ENCODE measurements around the gene TUBGCP6. TPM values are rescaled to one million over a fixed set of nuclear protein-coding genes. Genes with fewer than 3 reads are reported as not detected.
A peak's percentile ranks its signal among the peaks of the same experiment; 100 is the strongest.

The TUBGCP6 gene
- total and polyA plus RNA-seq, 2 donors (not counting 1 experiment from before 2014, with no cell fraction given) = 137 to 178 TPM

GRCh38 chr22:50182176-50183081 is 62.4 kb downstream of the TUBGCP6 start:
- Histone ChIP-seq H3K9me3 (ENCODE audit: control extremely low read depth in 1 of 3, control insufficient read depth in 2 of 3, insufficient read depth in 1 of 3, low read length in 2 of 3) (no peaks in the 10 kb centered on the region), H2AFZ (ENCODE audit: insufficient read depth, low read depth, low read length, poor library complexity, severe bottlenecking) (no peak overlapping the region), H4K20me1 (ENCODE audit: control insufficient read depth, insufficient read depth, low read length, poor library complexity, severe bottlenecking) (no peaks in the 10 kb centered on the region), H3K4me1 (ENCODE audit: control insufficient read depth in 2 of 2, insufficient read depth in 2 of 2, low read length in 2 of 2) (peaks cover 33 to 34% of the 10 kb centered on the region in 2 donors), H3K27ac (ENCODE audit: low read length in 2 of 2) (no peak overlapping the region), H3K36me3 (replicated peaks in 1 of 2; ENCODE audit: control extremely low read depth in 1 of 2, control insufficient read depth in 1 of 2, extremely low read depth in 1 of 2, insufficient read depth in 2 of 2, low read length in 1 of 2) (no peaks in the 10 kb centered on the region), H3K79me2 (ENCODE audit: control insufficient read depth, insufficient read depth, low read length) (peaks cover 11% of the 10 kb centered on the region), H3K4me3 (ENCODE audit: control extremely low read depth in 1 of 5, extremely low read depth in 1 of 5, insufficient read depth in 1 of 5, low read depth in 2 of 5, low read length in 4 of 5) (no peak overlapping the region), H3K27me3 (replicated peaks in 1 of 4; ENCODE audit: control extremely low read depth in 1 of 4, control insufficient read depth in 3 of 4, insufficient read depth in 4 of 4, low read length in 3 of 4) (peaks cover 0 to 21% (median 2%) of the 10 kb centered on the region in 4 experiments), H3K9ac (ENCODE audit: low read length) (no peak overlapping the region), H3K4me2 (replicated peaks; ENCODE audit: low read depth, low read length, poor library complexity, severe bottlenecking) (no peak overlapping the region)
- DNase-seq (peak; percentile 20), ATAC-seq (ENCODE audit: low read depth) (no peak)
- intact Hi-C loops (cut with micrococcal nuclease) = no loop called here
- H3K27ac Mint-ChIP-seq = no peak overlapping the region
- WGBS (ENCODE audit: insufficient coverage) = 94% methylated on average over 31 of the region's 31 CpGs
- TF ChIP-seq CTCF (IDR thresholded peaks at IDR 0.05) = no peak
- no peak for TF ChIP-seq EZH2 (IDR thresholded peaks at IDR 0.05; ENCODE audit: borderline replicate concordance, insufficient read depth, low read depth, low read length, poor library complexity, severe bottlenecking)
- CTCF ChIA-PET = no interaction called here
- H3K27me3 Mint-ChIP-seq = peaks cover 7% of the 10 kb centered on the region
- H3K4me3 Mint-ChIP-seq = peak overlapping the region; percentile 7
- no peaks in the 10 kb centered on the region for H3K9me3 Mint-ChIP-seq (ENCODE audit: insufficient read depth)
- POLR2A ChIA-PET = interaction anchor here (0.6 kb wide), 1 partner anchor 19 kb away, joined by 3 read pairs; no protein-coding TSS in a partner anchor
- H3K4me1 Mint-ChIP-seq = peaks cover 25% of the 10 kb centered on the region

Measured in B cell (primary cell).